ENCODE measurements around the gene ZC2HC1C. TPM values are rescaled to one million over a fixed set of nuclear protein-coding genes. Genes with fewer than 3 reads are reported as not detected.

ZC2HC1C gene
- total and polyA plus RNA-seq, 9 of the 15 experiments (the other 6 are each of a cell fraction or from before 2014, with no cell fraction given), result 6.3 to 9.2 (median 7.7) TPM

DNA sequence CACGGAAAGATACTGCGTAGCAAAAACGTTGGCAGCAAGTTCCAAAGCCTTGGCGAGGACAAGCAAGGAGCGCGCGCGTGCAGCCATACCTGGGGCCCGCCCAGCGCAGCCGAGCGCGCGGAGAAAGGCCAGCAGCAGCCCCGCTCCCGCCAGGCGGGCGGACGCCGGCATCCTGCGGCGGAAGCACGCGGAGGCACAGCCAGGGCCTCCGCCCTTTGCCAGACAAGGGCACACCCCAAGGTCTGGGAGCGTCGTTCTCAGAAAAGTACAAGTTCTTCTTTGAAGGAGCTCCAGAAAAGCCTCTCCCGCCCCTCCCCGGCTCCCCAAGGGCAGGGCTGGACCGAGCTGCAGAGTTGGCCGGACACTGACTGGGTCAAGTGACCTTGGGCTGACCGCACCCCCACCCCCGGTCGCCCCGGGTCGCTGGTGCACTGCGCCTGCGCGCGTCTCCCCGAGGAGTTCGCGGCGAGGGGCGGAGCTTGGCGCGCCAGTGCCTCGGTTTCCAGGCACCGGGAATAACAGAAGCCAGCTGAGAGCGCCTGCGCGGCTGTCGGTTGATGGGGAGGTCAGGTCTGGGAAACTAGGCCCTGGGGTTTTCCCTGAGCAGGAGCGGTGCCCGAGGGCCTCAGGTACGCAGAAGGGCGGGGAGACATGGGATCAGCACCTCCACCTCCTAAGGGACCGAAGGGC lies at the start of gene ZC2HC1C (continued):
- TF ChIP-seq, protein P1, sequence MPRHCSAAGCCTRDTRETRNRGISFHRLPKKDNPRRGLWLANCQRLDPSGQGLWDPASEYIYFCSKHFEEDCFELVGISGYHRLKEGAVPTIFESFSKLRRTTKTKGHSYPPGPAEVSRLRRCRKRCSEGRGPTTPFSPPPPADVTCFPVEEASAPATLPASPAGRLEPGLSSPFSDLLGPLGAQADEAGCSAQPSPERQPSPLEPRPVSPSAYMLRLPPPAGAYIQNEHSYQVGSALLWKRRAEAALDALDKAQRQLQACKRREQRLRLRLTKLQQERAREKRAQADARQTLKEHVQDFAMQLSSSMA (CRISPR knock-in tag; IDR thresholded peaks at IDR 0.05), result no peak
- no peak for TF ChIP-seq ARID2 (IDR thresholded peaks at IDR 0.05)
- no peak for TF ChIP-seq CEBPG (CRISPR knock-in tag; IDR thresholded peaks at IDR 0.05)
- TF ChIP-seq CEBPG (tag; conservative IDR thresholded peaks at IDR 0.05 in 1 of 2, IDR thresholded peaks at IDR 0.05 in 1 of 2), result no peak
- TF ChIP-seq, protein P2, sequence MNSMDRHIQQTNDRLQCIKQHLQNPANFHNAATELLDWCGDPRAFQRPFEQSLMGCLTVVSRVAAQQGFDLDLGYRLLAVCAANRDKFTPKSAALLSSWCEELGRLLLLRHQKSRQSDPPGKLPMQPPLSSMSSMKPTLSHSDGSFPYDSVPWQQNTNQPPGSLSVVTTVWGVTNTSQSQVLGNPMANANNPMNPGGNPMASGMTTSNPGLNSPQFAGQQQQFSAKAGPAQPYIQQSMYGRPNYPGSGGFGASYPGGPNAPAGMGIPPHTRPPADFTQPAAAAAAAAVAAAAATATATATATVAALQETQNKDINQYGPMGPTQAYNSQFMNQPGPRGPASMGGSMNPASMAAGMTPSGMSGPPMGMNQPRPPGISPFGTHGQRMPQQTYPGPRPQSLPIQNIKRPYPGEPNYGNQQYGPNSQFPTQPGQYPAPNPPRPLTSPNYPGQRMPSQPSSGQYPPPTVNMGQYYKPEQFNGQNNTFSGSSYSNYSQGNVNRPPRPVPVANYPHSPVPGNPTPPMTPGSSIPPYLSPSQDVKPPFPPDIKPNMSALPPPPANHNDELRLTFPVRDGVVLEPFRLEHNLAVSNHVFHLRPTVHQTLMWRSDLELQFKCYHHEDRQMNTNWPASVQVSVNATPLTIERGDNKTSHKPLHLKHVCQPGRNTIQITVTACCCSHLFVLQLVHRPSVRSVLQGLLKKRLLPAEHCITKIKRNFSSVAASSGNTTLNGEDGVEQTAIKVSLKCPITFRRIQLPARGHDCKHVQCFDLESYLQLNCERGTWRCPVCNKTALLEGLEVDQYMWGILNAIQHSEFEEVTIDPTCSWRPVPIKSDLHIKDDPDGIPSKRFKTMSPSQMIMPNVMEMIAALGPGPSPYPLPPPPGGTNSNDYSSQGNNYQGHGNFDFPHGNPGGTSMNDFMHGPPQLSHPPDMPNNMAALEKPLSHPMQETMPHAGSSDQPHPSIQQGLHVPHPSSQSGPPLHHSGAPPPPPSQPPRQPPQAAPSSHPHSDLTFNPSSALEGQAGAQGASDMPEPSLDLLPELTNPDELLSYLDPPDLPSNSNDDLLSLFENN (IDR thresholded peaks at IDR 0.05; ENCODE audit: low read depth in 2 of 2, low read length in 2 of 2), result 0 out of 4 replicates have a peak, but pooled peaks of 1 of the 2 experiments have one; percentile 18
- TF ChIP-seq ZBED1 (IDR thresholded peaks at IDR 0.05), result no peak
- TF ChIP-seq, protein P3, sequence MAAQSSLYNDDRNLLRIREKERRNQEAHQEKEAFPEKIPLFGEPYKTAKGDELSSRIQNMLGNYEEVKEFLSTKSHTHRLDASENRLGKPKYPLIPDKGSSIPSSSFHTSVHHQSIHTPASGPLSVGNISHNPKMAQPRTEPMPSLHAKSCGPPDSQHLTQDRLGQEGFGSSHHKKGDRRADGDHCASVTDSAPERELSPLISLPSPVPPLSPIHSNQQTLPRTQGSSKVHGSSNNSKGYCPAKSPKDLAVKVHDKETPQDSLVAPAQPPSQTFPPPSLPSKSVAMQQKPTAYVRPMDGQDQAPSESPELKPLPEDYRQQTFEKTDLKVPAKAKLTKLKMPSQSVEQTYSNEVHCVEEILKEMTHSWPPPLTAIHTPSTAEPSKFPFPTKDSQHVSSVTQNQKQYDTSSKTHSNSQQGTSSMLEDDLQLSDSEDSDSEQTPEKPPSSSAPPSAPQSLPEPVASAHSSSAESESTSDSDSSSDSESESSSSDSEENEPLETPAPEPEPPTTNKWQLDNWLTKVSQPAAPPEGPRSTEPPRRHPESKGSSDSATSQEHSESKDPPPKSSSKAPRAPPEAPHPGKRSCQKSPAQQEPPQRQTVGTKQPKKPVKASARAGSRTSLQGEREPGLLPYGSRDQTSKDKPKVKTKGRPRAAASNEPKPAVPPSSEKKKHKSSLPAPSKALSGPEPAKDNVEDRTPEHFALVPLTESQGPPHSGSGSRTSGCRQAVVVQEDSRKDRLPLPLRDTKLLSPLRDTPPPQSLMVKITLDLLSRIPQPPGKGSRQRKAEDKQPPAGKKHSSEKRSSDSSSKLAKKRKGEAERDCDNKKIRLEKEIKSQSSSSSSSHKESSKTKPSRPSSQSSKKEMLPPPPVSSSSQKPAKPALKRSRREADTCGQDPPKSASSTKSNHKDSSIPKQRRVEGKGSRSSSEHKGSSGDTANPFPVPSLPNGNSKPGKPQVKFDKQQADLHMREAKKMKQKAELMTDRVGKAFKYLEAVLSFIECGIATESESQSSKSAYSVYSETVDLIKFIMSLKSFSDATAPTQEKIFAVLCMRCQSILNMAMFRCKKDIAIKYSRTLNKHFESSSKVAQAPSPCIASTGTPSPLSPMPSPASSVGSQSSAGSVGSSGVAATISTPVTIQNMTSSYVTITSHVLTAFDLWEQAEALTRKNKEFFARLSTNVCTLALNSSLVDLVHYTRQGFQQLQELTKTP (IDR thresholded peaks at IDR 0.05; ENCODE audit: low read depth in 1 of 2, partially characterized antibody in 2 of 2), result no peak
- TF ChIP-seq ZKSCAN1 (IDR thresholded peaks at IDR 0.05; ENCODE audit: low read depth, low read length), result 0 out of 2 replicates have a peak, but pooled peaks have one; percentile 31
- peak; percentile 95 for TF ChIP-seq POLR2G (IDR thresholded peaks at IDR 0.05; ENCODE audit: low read depth, low read length)
- TF ChIP-seq CREB3L1 (IDR thresholded peaks at IDR 0.05; ENCODE audit: borderline replicate concordance, low read depth), result 0 out of 2 replicates have a peak, but pooled peaks have one; percentile 45
- peak; percentile 82 for TF ChIP-seq ZNF592 (IDR thresholded peaks at IDR 0.05)
- peak; percentile 14; the same call in 1 of the 2 replicates for TF ChIP-seq PML (IDR thresholded peaks at IDR 0.05; ENCODE audit: low read length)

Measured in K562 (cell line).